Erythroblast (primary cell): Measurements from ENCODE around the gene TP53BP2.

ENCODE experiments used
- GATA1 ChIP-seq: IDR thresholded peaks from 2 replicates; pipeline ENCODE4 v1.6.1; 2011; ENCODE audit warnings: low read depth, mild to moderate bottlenecking, control low read depth, low read length, moderate library complexity
- POLR2A ChIP-seq: IDR thresholded peaks from 2 replicates; pipeline ENCODE4 v1.6.1; 2011; ENCODE audit warnings: mild to moderate bottlenecking, low read length

DNA sequence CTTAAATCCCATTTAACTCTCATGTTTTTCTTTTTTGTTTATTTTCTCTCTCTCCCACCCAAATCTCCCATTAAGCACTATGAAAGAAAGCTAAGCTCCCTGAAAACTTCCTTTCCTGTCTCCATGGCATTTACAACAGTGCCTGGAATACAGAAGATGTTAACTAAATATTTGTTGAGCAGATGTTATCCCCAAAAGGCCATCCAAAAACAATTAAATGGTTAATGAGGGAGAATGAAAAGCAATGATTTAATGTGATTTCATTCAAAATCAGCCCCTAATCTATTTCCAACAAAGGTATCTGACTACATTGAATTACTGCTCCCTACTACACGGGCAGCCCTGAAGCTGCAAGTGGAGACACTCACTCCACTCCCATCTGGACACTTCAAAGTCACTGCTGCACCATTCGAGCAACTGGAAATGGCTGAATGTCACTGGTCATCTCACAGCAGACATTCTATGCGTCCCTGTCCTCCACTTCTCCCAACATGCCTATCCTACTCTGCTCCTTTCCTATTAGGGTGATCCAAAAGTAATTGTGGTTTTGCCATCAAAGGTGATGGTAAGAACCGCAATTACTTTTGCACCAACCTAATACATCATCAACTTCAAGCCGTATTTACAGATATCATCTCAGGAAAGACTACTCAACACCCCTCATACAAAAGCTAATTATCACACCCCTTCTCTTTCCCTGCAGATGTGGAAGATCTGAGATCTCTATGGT is 7.5 kb downstream of the TP53BP2 start:
- TF ChIP-seq POLR2A (no peak), GATA1 (no peak)
